Measurements from ENCODE around the gene JDP2.

The JDP2 gene

DNA sequence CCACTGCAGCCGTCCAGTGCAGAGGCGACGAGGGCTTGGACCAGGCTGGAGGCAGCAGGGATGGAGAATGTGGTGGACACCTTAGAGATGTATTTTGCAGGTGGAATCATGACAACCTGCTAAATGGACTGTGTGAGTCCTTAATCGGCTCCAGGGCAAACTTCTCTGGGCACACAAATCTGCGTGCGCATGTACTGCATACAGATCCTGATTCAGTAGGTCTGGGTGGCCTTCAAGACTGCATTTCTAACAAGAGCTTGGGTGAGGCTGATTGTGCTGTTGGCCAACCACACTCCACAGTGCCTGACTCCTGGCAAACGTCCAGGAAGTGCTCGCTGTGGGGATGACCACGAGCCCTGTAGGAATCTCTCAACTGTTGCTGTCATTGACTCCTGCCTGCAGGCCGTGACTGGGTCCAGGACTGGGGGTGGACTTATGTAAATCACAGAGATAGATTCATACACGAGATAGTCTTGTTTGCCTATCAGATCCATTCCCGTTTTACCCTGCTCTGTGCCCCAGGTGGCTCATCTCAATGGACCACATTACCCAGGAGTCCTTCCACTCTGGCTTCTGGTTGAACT, 27.2 kb downstream of the JDP2 start:
- POLR2A ChIA-PET, result no interaction called here
- Histone ChIP-seq H3K27ac (ENCODE audit: extremely low read depth, low read depth, low read length) (no peak overlapping the region), H3K9me3 (ENCODE audit: control insufficient read depth, insufficient read depth, low read depth, low read length) (no peaks in the 10 kb centered on the region), H3K4me1 (ENCODE audit: control insufficient read depth, insufficient read depth, low read length) (no peaks in the 10 kb centered on the region), H3K36me3 (ENCODE audit: control insufficient read depth in 2 of 2, insufficient read depth in 1 of 2, low read length in 2 of 2) (no peaks in the 10 kb centered on the region), H3K4me3 (ENCODE audit: low read depth, low read length) (no peak overlapping the region)
- CTCF ChIA-PET, result interaction anchor here (1.1 kb wide), 1 partner anchor 34 kb away, joined by 3 read pairs; no protein-coding TSS in a partner anchor
- TF ChIP-seq ZNF341 (tag by site-specific recombination; IDR thresholded peaks at IDR 0.05; ENCODE audit: low read depth), result no peak
- TF ChIP-seq SCRT2 (tag by site-specific recombination; IDR thresholded peaks at IDR 0.05), result peak; percentile 65
- no peak for TF ChIP-seq GFI1B (tag by site-specific recombination; IDR thresholded peaks at IDR 0.05)
- TF ChIP-seq, protein P1, sequence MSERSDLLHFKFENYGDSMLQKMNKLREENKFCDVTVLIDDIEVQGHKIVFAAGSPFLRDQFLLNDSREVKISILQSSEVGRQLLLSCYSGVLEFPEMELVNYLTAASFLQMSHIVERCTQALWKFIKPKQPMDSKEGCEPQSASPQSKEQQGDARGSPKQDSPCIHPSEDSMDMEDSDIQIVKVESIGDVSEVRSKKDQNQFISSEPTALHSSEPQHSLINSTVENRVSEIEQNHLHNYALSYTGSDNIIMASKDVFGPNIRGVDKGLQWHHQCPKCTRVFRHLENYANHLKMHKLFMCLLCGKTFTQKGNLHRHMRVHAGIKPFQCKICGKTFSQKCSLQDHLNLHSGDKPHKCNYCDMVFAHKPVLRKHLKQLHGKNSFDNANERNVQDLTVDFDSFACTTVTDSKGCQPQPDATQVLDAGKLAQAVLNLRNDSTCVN (tag by site-specific recombination; optimal IDR thresholded peaks at IDR 0.05), result no peak
- no peak for TF ChIP-seq ZNF16 (tag by site-specific recombination; IDR thresholded peaks at IDR 0.05; ENCODE audit: low read depth)
- TF ChIP-seq ZNF433 (tag by site-specific recombination; IDR thresholded peaks at IDR 0.05; ENCODE audit: low read depth), result no peak
- peak; percentile 44; the same call in 1 of the 2 replicates for TF ChIP-seq ZIC2 (tag by site-specific recombination; IDR thresholded peaks at IDR 0.05)
- no peak for TF ChIP-seq ZSCAN30 (tag by site-specific recombination; IDR thresholded peaks at IDR 0.05)
- no peak for TF ChIP-seq GLIS2 (tag by site-specific recombination; IDR thresholded peaks at IDR 0.05)
- TF ChIP-seq, protein P2, sequence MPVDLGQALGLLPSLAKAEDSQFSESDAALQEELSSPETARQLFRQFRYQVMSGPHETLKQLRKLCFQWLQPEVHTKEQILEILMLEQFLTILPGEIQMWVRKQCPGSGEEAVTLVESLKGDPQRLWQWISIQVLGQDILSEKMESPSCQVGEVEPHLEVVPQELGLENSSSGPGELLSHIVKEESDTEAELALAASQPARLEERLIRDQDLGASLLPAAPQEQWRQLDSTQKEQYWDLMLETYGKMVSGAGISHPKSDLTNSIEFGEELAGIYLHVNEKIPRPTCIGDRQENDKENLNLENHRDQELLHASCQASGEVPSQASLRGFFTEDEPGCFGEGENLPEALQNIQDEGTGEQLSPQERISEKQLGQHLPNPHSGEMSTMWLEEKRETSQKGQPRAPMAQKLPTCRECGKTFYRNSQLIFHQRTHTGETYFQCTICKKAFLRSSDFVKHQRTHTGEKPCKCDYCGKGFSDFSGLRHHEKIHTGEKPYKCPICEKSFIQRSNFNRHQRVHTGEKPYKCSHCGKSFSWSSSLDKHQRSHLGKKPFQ (tag by site-specific recombination; IDR thresholded peaks at IDR 0.05), result no peak
- TF ChIP-seq ZNF704 (tag by site-specific recombination; IDR thresholded peaks at IDR 0.05), result no peak

GRCh38 chr14:75456069-75456996, 28.5 kb downstream of the JDP2 start:
- no peaks in the 10 kb centered on the region for H3K36me3 ChIP-seq (ENCODE audit: control insufficient read depth in 2 of 2, insufficient read depth in 1 of 2, low read length in 2 of 2)
- H3K4me1 ChIP-seq (ENCODE audit: control insufficient read depth, insufficient read depth, low read length), result no peaks in the 10 kb centered on the region
- H3K27ac ChIP-seq (ENCODE audit: extremely low read depth, low read depth, low read length), result no peak overlapping the region
- no peak overlapping the region for H3K4me3 ChIP-seq (ENCODE audit: low read depth, low read length)
- H3K9me3 ChIP-seq (ENCODE audit: control insufficient read depth, insufficient read depth, low read depth, low read length), result no peaks in the 10 kb centered on the region
- CTCF ChIA-PET, result interaction anchor here (0.6 to 1.1 kb wide), 2 partner anchors 32 to 159 kb away, joined by 3 to 4 read pairs; no protein-coding TSS in a partner anchor
- POLR2A ChIA-PET, result no interaction called here
- TF ChIP-seq BCL11A (tag by site-specific recombination; IDR thresholded peaks at IDR 0.05; ENCODE audit: low read depth) (no peak), GLI4 (tag by site-specific recombination; IDR thresholded peaks at IDR 0.05) (no peak), ZNF596 (tag by site-specific recombination; IDR thresholded peaks at IDR 0.05) (no peak), ZNF548 (tag by site-specific recombination; IDR thresholded peaks at IDR 0.05) (no peak), ZXDB (tag by site-specific recombination; IDR thresholded peaks at IDR 0.05) (no peak), ZNF366 (tag by site-specific recombination; conservative IDR thresholded peaks at IDR 0.05) (no peak), OVOL3 (tag by site-specific recombination; IDR thresholded peaks at IDR 0.05) (no peak), REPIN1 (tag by site-specific recombination; IDR thresholded peaks at IDR 0.05; ENCODE audit: low read depth) (no peak), TCF7L2 (IDR thresholded peaks at IDR 0.05; ENCODE audit: borderline replicate concordance, low read depth, low read length) (no peak), ZSCAN4 (tag by site-specific recombination; IDR thresholded peaks at IDR 0.05) (no peak), ZNF677 (tag by site-specific recombination; IDR thresholded peaks at IDR 0.05) (no peak)
- TF ChIP-seq, protein P3, sequence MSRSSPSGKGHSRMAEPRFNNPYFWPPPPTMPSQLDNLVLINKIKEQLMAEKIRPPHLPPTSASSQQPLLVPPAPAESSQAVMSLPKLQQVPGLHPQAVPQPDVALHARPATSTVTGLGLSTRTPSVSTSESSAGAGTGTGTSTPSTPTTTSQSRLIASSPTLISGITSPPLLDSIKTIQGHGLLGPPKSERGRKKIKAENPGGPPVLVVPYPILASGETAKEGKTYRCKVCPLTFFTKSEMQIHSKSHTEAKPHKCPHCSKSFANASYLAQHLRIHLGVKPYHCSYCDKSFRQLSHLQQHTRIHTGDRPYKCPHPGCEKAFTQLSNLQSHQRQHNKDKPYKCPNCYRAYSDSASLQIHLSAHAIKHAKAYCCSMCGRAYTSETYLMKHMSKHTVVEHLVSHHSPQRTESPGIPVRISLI (tag by site-specific recombination; IDR thresholded peaks at IDR 0.05), result no peak
- TF ChIP-seq, protein P4, sequence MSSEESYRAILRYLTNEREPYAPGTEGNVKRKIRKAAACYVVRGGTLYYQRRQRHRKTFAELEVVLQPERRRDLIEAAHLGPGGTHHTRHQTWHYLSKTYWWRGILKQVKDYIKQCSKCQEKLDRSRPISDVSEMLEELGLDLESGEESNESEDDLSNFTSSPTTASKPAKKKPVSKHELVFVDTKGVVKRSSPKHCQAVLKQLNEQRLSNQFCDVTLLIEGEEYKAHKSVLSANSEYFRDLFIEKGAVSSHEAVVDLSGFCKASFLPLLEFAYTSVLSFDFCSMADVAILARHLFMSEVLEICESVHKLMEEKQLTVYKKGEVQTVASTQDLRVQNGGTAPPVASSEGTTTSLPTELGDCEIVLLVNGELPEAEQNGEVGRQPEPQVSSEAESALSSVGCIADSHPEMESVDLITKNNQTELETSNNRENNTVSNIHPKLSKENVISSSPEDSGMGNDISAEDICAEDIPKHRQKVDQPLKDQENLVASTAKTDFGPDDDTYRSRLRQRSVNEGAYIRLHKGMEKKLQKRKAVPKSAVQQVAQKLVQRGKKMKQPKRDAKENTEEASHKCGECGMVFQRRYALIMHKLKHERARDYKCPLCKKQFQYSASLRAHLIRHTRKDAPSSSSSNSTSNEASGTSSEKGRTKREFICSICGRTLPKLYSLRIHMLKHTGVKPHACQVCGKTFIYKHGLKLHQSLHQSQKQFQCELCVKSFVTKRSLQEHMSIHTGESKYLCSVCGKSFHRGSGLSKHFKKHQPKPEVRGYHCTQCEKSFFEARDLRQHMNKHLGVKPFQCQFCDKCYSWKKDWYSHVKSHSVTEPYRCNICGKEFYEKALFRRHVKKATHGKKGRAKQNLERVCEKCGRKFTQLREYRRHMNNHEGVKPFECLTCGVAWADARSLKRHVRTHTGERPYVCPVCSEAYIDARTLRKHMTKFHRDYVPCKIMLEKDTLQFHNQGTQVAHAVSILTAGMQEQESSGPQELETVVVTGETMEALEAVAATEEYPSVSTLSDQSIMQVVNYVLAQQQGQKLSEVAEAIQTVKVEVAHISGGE (tag by site-specific recombination; conservative IDR thresholded peaks at IDR 0.05; ENCODE audit: low read depth), result no peak

Data from HEK293 (cell line).